Activated CD8-positive, alpha-beta T cell treated with anti-CD3 and anti-CD28 coated beads, Interleukin-2, amount 10 ng/mL, durations not matched to agents 7 days and 5 days (primary cell): ENCODE results near the gene ARID5B. TPM values are rescaled to one million over a fixed set of nuclear protein-coding genes. Genes with fewer than 3 reads are reported as not detected.
A peak's percentile ranks its signal among the peaks of the same experiment; 100 is the strongest.

ENCODE experiments used
- ATAC-seq: fragments of 150-1000 bp; cut with Tn5 transposase; one replicate; pipeline ENCODE4 v1.10.0; 2021; ENCODE audit warnings: moderate library complexity
- CTCF ChIA-PET: fragments of 350-600 bp; sonication (Branson Sonifier 250); formaldehyde crosslinking; loops from one replicate; lab custom pipeline; 2021; ENCODE audit warnings: antibody characterized with exemption; lab: Charles Lee
- POLR2A ChIA-PET: fragments of 350-600 bp; sonication (Branson Sonifier 250); formaldehyde crosslinking; loops from one replicate; lab custom pipeline; 2021; ENCODE audit warnings: antibody characterized with exemption; lab: Charles Lee
- DNase-seq: peaks from one replicate; pipeline ENCODE4 v3.0.0-alpha.2; 2020
- H3K27ac Mint-ChIP-seq: one replicate; pipeline ENCODE4 v1.8.0; 2021; ENCODE audit warnings: mild to moderate bottlenecking, mixed read lengths
- H3K27me3 Mint-ChIP-seq: one replicate; pipeline ENCODE4 v1.8.0; 2021; ENCODE audit warnings: low read depth, mixed read lengths
- H3K36me3 Mint-ChIP-seq: one replicate; pipeline ENCODE4 v1.8.0; 2021; ENCODE audit warnings: low read depth, mixed read lengths
- H3K4me1 Mint-ChIP-seq: one replicate; pipeline ENCODE4 v1.8.0; 2021; ENCODE audit warnings: low read depth, mixed read lengths
- H3K4me3 Mint-ChIP-seq: one replicate; pipeline ENCODE4 v1.8.0; 2021; ENCODE audit warnings: mild to moderate bottlenecking, mixed read lengths
- H3K9me3 Mint-ChIP-seq: one replicate; pipeline ENCODE4 v1.8.0; 2022; ENCODE audit warnings: mixed read lengths; ENCODE audit not compliant: insufficient read depth
- total RNA-seq, 2 experiments: library from RNA; stranded (reverse); gene quantifications; one replicate each; pipeline ENCODE4 v1.2.3, GENCODE V29; 2021

ARID5B gene
- total RNA-seq, 2 experiments from 2014 or later, result 18.0 to 21.6 TPM

GRCh38 chr10:61943674-61944378 lies 42.3 kb downstream of the ARID5B start:
- peak; percentile 29 for ATAC-seq
- POLR2A ChIA-PET, result interaction anchor here (0.7 to 5.1 kb wide), 3 partner anchors 18 to 108 kb away, joined by 5 to 53 read pairs (median 6); partner anchors contain the start of gene ARID5B
- Mint-ChIP-seq H3K36me3 (peaks cover 70% of the 10 kb centered on the region), H3K4me1 (peaks cover 57% of the 10 kb centered on the region), H3K4me3 (peak overlapping the region; percentile 69), H3K27ac (peak overlapping the region; percentile 81), H3K27me3 (no peaks in the 10 kb centered on the region), H3K9me3 (no peaks in the 10 kb centered on the region)
- CTCF ChIA-PET, result interaction anchor here (0.8 to 4.4 kb wide), 8 partner anchors 10 to 301 kb away, joined by 3 to 29 read pairs (median 6); partner anchors contain the start of gene ARID5B
- DNase-seq, result no peak

- no peak for DNase-seq
- H3K36me3 Mint-ChIP-seq, result peaks cover 74% of the 10 kb centered on the region
- H3K9me3 Mint-ChIP-seq, result no peaks in the 10 kb centered on the region
- ChIA-PET CTCF (interaction anchor here (1.6 to 4.4 kb wide), 3 partner anchors 11 to 46 kb away, joined by 4 to 29 read pairs (median 5); no protein-coding TSS in a partner anchor), POLR2A (interaction anchor here (0.6 to 5.1 kb wide), 3 partner anchors 17 to 73 kb away, joined by 4 to 53 read pairs (median 6); partner anchors contain the start of gene ARID5B)
- no peaks in the 10 kb centered on the region for H3K27me3 Mint-ChIP-seq
- no peak overlapping the region for H3K4me3 Mint-ChIP-seq
- peaks cover 49% of the 10 kb centered on the region for H3K4me1 Mint-ChIP-seq
- H3K27ac Mint-ChIP-seq, result peak overlapping the region; percentile 34
- ATAC-seq, result no peak
Observed at GRCh38 chr10:61944410-61945147, 43.1 kb downstream of the ARID5B start.

- Mint-ChIP-seq H3K4me1 (peaks cover 6% of the 10 kb centered on the region), H3K27ac (no peak overlapping the region), H3K4me3 (no peak overlapping the region), H3K9me3 (no peaks in the 10 kb centered on the region), H3K27me3 (no peaks in the 10 kb centered on the region), H3K36me3 (peaks cover 51% of the 10 kb centered on the region)
- CTCF ChIA-PET, result interaction anchor here (1.0 to 1.7 kb wide), 4 partner anchors 8 to 296 kb away, joined by 3 to 5 read pairs (median 3); no protein-coding TSS in a partner anchor
- ATAC-seq (no peak), DNase-seq (no peak)
- POLR2A ChIA-PET, result interaction anchor here (0.7 to 1.1 kb wide), 2 partner anchors 12 to 47 kb away, joined by 3 read pairs; no protein-coding TSS in a partner anchor
Observed at GRCh38 chr10:61949687-61950086, 48.2 kb downstream of the ARID5B start.

- CTCF ChIA-PET, result no interaction called here
Observed at GRCh38 chr10:61950449-61951143, 49.1 kb downstream of the ARID5B start.

GRCh38 chr10:61951144-61951483 lies 49.6 kb downstream of the ARID5B start:
- H3K9me3 Mint-ChIP-seq, result no peaks in the 10 kb centered on the region
- H3K27me3 Mint-ChIP-seq, result no peaks in the 10 kb centered on the region
- DNase-seq, result no peak
- H3K4me1 Mint-ChIP-seq, result peaks cover 3% of the 10 kb centered on the region
- ATAC-seq, result no peak
- ChIA-PET POLR2A (interaction anchor here (1.0 kb wide), 1 partner anchor 37 kb away, joined by 3 read pairs; no protein-coding TSS in a partner anchor), CTCF (no interaction called here)
- H3K27ac Mint-ChIP-seq, result no peak overlapping the region
- H3K36me3 Mint-ChIP-seq, result peaks cover 48% of the 10 kb centered on the region
- no peak overlapping the region for H3K4me3 Mint-ChIP-seq

More at GRCh38 chr10:61950449-61951143, 49.1 kb downstream of the ARID5B start:
- H3K36me3 Mint-ChIP-seq, result peaks cover 50% of the 10 kb centered on the region
- H3K4me1 Mint-ChIP-seq, result peaks cover 3% of the 10 kb centered on the region
- no peak overlapping the region for H3K27ac Mint-ChIP-seq
- POLR2A ChIA-PET, result interaction anchor here (1.1 kb wide), 1 partner anchor 11 kb away, joined by 3 read pairs; no protein-coding TSS in a partner anchor
- no peak for DNase-seq
- no peaks in the 10 kb centered on the region for H3K27me3 Mint-ChIP-seq
- H3K9me3 Mint-ChIP-seq, result no peaks in the 10 kb centered on the region
- ATAC-seq, result no peak
- no peak overlapping the region for H3K4me3 Mint-ChIP-seq

- Mint-ChIP-seq H3K27me3 (no peaks in the 10 kb centered on the region), H3K4me3 (no peak overlapping the region), H3K36me3 (peaks cover 40% of the 10 kb centered on the region), H3K27ac (no peak overlapping the region), H3K4me1 (peaks cover 3% of the 10 kb centered on the region), H3K9me3 (no peaks in the 10 kb centered on the region)
- ATAC-seq (no peak), DNase-seq (no peak)
- CTCF ChIA-PET, result no interaction called here
- POLR2A ChIA-PET, result interaction anchor here (1.0 kb wide), 1 partner anchor 36 kb away, joined by 3 read pairs; no protein-coding TSS in a partner anchor
Observed at GRCh38 chr10:61952028-61952674, 50.7 kb downstream of the ARID5B start.

GRCh38 chr10:61953183-61953582 lies 51.7 kb downstream of the ARID5B start:
- Mint-ChIP-seq H3K4me1 (peaks cover 8% of the 10 kb centered on the region), H3K36me3 (peaks cover 38% of the 10 kb centered on the region), H3K9me3 (no peaks in the 10 kb centered on the region), H3K27ac (no peak overlapping the region), H3K4me3 (no peak overlapping the region), H3K27me3 (no peaks in the 10 kb centered on the region)
- DNase-seq (no peak), ATAC-seq (no peak)
- CTCF ChIA-PET, result no interaction called here
- POLR2A ChIA-PET, result no interaction called here

GRCh38 chr10:61957806-61958205 lies 56.3 kb downstream of the ARID5B start:
- DNase-seq (no peak), ATAC-seq (no peak)
- CTCF ChIA-PET, result interaction anchor here (1.0 to 1.1 kb wide), 2 partner anchors 9 to 61 kb away, joined by 3 to 5 read pairs; no protein-coding TSS in a partner anchor
- no peak overlapping the region for H3K4me3 Mint-ChIP-seq
- no peaks in the 10 kb centered on the region for H3K9me3 Mint-ChIP-seq
- H3K4me1 Mint-ChIP-seq, result peaks cover 40% of the 10 kb centered on the region
- POLR2A ChIA-PET, result no interaction called here
- H3K27ac Mint-ChIP-seq, result no peak overlapping the region
- H3K36me3 Mint-ChIP-seq, result peaks cover 46% of the 10 kb centered on the region
- no peaks in the 10 kb centered on the region for H3K27me3 Mint-ChIP-seq

GRCh38 chr10:61958311-61958710 lies 56.8 kb downstream of the ARID5B start:
- ATAC-seq (no peak), DNase-seq (no peak)
- H3K27ac Mint-ChIP-seq, result no peak overlapping the region
- no peaks in the 10 kb centered on the region for H3K9me3 Mint-ChIP-seq
- CTCF ChIA-PET, result interaction anchor here (1.0 to 1.1 kb wide), 3 partner anchors 9 to 62 kb away, joined by 3 to 5 read pairs (median 3); no protein-coding TSS in a partner anchor
- H3K4me3 Mint-ChIP-seq, result no peak overlapping the region
- POLR2A ChIA-PET, result interaction anchor here (4.5 kb wide), 1 partner anchor 57 kb away, joined by 47 read pairs; the partner anchor contains the start of gene ARID5B
- no peaks in the 10 kb centered on the region for H3K27me3 Mint-ChIP-seq
- peaks cover 45% of the 10 kb centered on the region for H3K4me1 Mint-ChIP-seq
- H3K36me3 Mint-ChIP-seq, result peaks cover 51% of the 10 kb centered on the region

- ATAC-seq (no peak), DNase-seq (no peak)
- H3K4me3 Mint-ChIP-seq, result no peak overlapping the region
- no peak overlapping the region for H3K27ac Mint-ChIP-seq
- no peaks in the 10 kb centered on the region for H3K9me3 Mint-ChIP-seq
- peaks cover 50% of the 10 kb centered on the region for H3K4me1 Mint-ChIP-seq
- no peaks in the 10 kb centered on the region for H3K27me3 Mint-ChIP-seq
- ChIA-PET CTCF (interaction anchor here (1.0 to 1.1 kb wide), 3 partner anchors 10 to 62 kb away, joined by 3 to 5 read pairs (median 3); no protein-coding TSS in a partner anchor), POLR2A (interaction anchor here (4.5 kb wide), 1 partner anchor 57 kb away, joined by 47 read pairs; the partner anchor contains the start of gene ARID5B)
- peaks cover 53% of the 10 kb centered on the region for H3K36me3 Mint-ChIP-seq
Observed at GRCh38 chr10:61958805-61959204, 57.3 kb downstream of the ARID5B start.
